Measurements from ENCODE around the gene CD160. TPM values are rescaled to one million over a fixed set of nuclear protein-coding genes. Genes with fewer than 3 reads are reported as not detected.

The CD160 gene
- polyA plus RNA-seq, 3 donors = 0.01 to 1.4 (median 0.16) TPM

- Mint-ChIP-seq H3K9me3 (peaks cover 16 to 22% (median 19%) of the 10 kb centered on the region in 7 donors), H3K36me3 (peaks cover 71 to 79% of the 10 kb centered on the region in 2 donors), H3K27me3 (ENCODE audit: low read depth in 3 of 3) (peaks cover 0 to 2% (median 1%) of the 10 kb centered on the region in 3 donors), H3K27ac (no peak overlapping the region), H3K4me1 (no peaks in the 10 kb centered on the region), H3K4me3 (no peak overlapping the region)
- H3K4me2 ChIP-seq (replicated peaks; ENCODE audit: extremely low read depth, low read length, poor library complexity, severe bottlenecking) = no peak overlapping the region
- no peaks in the 10 kb centered on the region for H4K20me1 ChIP-seq (ENCODE audit: insufficient read depth, low read length)
- H3K9me3 ChIP-seq (replicated peaks in 1 of 2; ENCODE audit: control insufficient read depth in 1 of 2, insufficient read depth in 1 of 2, low read length in 2 of 2) = peaks cover 13 to 18% of the 10 kb centered on the region in 2 donors
- TF ChIP-seq CTCF (IDR thresholded peaks at IDR 0.05) = no peak
- no peak overlapping the region for H2AFZ ChIP-seq (ENCODE audit: insufficient read depth, low read depth, low read length, poor library complexity, severe bottlenecking)
- H3K4me3 ChIP-seq (replicated peaks in 1 of 3; ENCODE audit: low read depth in 2 of 3, low read length in 3 of 3) = no peak overlapping the region
- no CpG with 5 or more reads among the region's 1 CpG for WGBS (ENCODE audit: insufficient coverage)
- intact Hi-C loops (cut with micrococcal nuclease) = no loop called here
- H3K27me3 ChIP-seq (ENCODE audit: control insufficient read depth in 2 of 2, insufficient read depth in 2 of 2, low read length in 2 of 2) = no peaks in the 10 kb centered on the region
- H3K79me2 ChIP-seq (ENCODE audit: insufficient read depth, low read length) = no peaks in the 10 kb centered on the region
- H3K27ac ChIP-seq (ENCODE audit: low read depth in 1 of 2, low read length in 2 of 2) = no peak overlapping the region
- H3K9ac ChIP-seq (ENCODE audit: insufficient read depth, low read length, poor library complexity, severe bottlenecking) = no peak overlapping the region
- no peaks in the 10 kb centered on the region for H3K4me1 ChIP-seq (ENCODE audit: control insufficient read depth in 1 of 2, insufficient read depth in 2 of 2, low read length in 2 of 2)
- H3K36me3 ChIP-seq (replicated peaks in 1 of 2; ENCODE audit: control insufficient read depth in 1 of 2, insufficient read depth in 2 of 2, low read length in 2 of 2) = peaks cover 24 to 77% of the 10 kb centered on the region in 2 donors
- no peak for DNase-seq
These were observed 38.8 kb downstream of the CD160 start for GRCh38 chr1:145758116-145758515.

DNA sequence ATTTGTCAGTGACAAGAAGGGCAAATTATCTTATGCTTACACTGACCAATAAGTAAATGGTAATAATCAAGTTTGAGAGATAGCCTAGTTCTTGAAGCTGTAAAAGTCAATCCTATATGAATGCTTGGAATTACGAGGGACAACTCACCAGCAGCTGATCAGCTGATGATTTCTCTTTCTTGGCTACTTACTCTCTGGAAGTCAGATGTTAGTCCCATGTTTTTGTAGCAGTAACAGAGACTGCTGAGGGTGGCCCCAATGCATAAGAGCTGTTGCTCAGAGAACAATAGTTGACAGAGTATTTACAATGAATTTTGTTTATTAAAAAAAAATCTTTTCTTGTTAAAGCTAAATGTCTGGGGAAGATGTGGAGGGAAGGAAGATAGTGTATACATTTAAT, 39.3 kb downstream of the CD160 start:
- Histone ChIP-seq H4K20me1 (ENCODE audit: insufficient read depth, low read length) (no peaks in the 10 kb centered on the region), H3K79me2 (ENCODE audit: insufficient read depth, low read length) (no peaks in the 10 kb centered on the region), H3K9me3 (replicated peaks in 1 of 2; ENCODE audit: control insufficient read depth in 1 of 2, insufficient read depth in 1 of 2, low read length in 2 of 2) (peaks cover 13 to 18% of the 10 kb centered on the region in 2 donors), H2AFZ (ENCODE audit: insufficient read depth, low read depth, low read length, poor library complexity, severe bottlenecking) (no peak overlapping the region), H3K36me3 (replicated peaks in 1 of 2; ENCODE audit: control insufficient read depth in 1 of 2, insufficient read depth in 2 of 2, low read length in 2 of 2) (peaks cover 24 to 79% of the 10 kb centered on the region in 2 donors), H3K27ac (ENCODE audit: low read depth in 1 of 2, low read length in 2 of 2) (no peak overlapping the region), H3K4me2 (replicated peaks; ENCODE audit: extremely low read depth, low read length, poor library complexity, severe bottlenecking) (no peak overlapping the region), H3K27me3 (ENCODE audit: control insufficient read depth in 2 of 2, insufficient read depth in 2 of 2, low read length in 2 of 2) (no peaks in the 10 kb centered on the region), H3K4me1 (ENCODE audit: control insufficient read depth in 1 of 2, insufficient read depth in 2 of 2, low read length in 2 of 2) (no peaks in the 10 kb centered on the region), H3K4me3 (replicated peaks in 1 of 3; ENCODE audit: low read depth in 2 of 3, low read length in 3 of 3) (no peak overlapping the region), H3K9ac (ENCODE audit: insufficient read depth, low read length, poor library complexity, severe bottlenecking) (no peak overlapping the region)
- Mint-ChIP-seq H3K27ac (no peak overlapping the region), H3K36me3 (peaks cover 69 to 79% of the 10 kb centered on the region in 2 donors), H3K4me3 (no peak overlapping the region), H3K27me3 (ENCODE audit: low read depth in 3 of 3) (peaks cover 0 to 2% (median 1%) of the 10 kb centered on the region in 3 donors), H3K9me3 (peaks cover 18 to 24% (median 21%) of the 10 kb centered on the region in 7 donors), H3K4me1 (no peaks in the 10 kb centered on the region)
- no peak for TF ChIP-seq CTCF (IDR thresholded peaks at IDR 0.05)
- WGBS (ENCODE audit: insufficient coverage) = 100% methylated on average over 1 of the region's 1 CpG
- no peak for DNase-seq
- intact Hi-C loops (cut with micrococcal nuclease) = no loop called here
